GM12878 (cell line): ENCODE measurements around the gene MMP3. TPM values are rescaled to one million over a fixed set of nuclear protein-coding genes. Genes with fewer than 3 reads are reported as not detected.

Source experiments
- ATAC-seq: fragments of 200-7000 bp; cut with Tn5 transposase; 3 replicates; pipeline ENCODE4 v1.9.1; 2020; ENCODE audit warnings: mild to moderate bottlenecking, moderate library complexity
- BruUV-seq: library from RNA; stranded (reverse); fragments of 400-500 nt; replicated peaks from 2 replicates; lab custom pipeline; 2021; lab: Mats Ljungman, UMichigan
- CTCF ChIA-PET: fragments of 300-600 bp; sonication (Branson Sonifier 250); formaldehyde crosslinking; extraction: SDS; loops from one replicate; lab custom pipeline; 2021; ENCODE audit warnings: inconsistent platforms; lab: Yijun Ruan, JAX
- POLR2A ChIA-PET: fragments of 350-600 bp; formaldehyde crosslinking; extraction: SDS; loops from one replicate; lab custom pipeline; 2021; ENCODE audit warnings: inconsistent platforms; lab: Charles Lee
- RAD21 ChIA-PET: fragments of 300-600 bp; sonication (Branson Sonifier 250); formaldehyde crosslinking; loops from one replicate; lab custom pipeline; 2023; ENCODE audit warnings: antibody characterized with exemption; ENCODE audit not compliant: unreplicated experiment; lab: Charles Lee
- SMC1A ChIA-PET: fragments of 300-600 bp; sonication (Branson Sonifier 250); formaldehyde crosslinking; loops from one replicate; lab custom pipeline; 2023; ENCODE audit not compliant: unreplicated experiment, uncharacterized antibody; lab: Charles Lee
- DNase-seq: peaks from one replicate; pipeline ENCODE4 v3.0.0-alpha.2; 2011; ENCODE audit warnings: low read depth, low spot score
- FAIRE-seq: peaks from 3 replicates; lab custom pipeline; 2011; peaks lifted over from hg19 to GRCh38; lab: Jason Lieb, UNC
- H2AFZ ChIP-seq: 2 replicates; pipeline ENCODE4 v1.6.0; 2011; ENCODE audit warnings: low read depth, low read length, control low read depth; ENCODE audit not compliant: control insufficient read depth
- H3K27ac ChIP-seq: 2 replicates; pipeline ENCODE4 v1.5.1; 2011; ENCODE audit warnings: control low read depth; ENCODE audit not compliant: control insufficient read depth, insufficient read depth
- H3K27me3 ChIP-seq, 2 experiments: replicated peaks in 1 of 2; 2 replicates each; pipeline versions ENCODE4 v1.6.0 to v1.6.1; 2011; ENCODE audit warnings: low read length in 1 of 2; ENCODE audit not compliant: control insufficient read depth in 2 of 2, insufficient read depth in 2 of 2
- H3K36me3 ChIP-seq, 2 experiments: 2 replicates each; pipeline ENCODE4 v1.5.1; 2011; ENCODE audit warnings: low read length in 1 of 2; ENCODE audit not compliant: control insufficient read depth in 2 of 2, insufficient read depth in 2 of 2
- H3K4me1 ChIP-seq: 2 replicates; pipeline ENCODE4 v1.6.1; 2011; ENCODE audit warnings: mild to moderate bottlenecking, low read length, moderate library complexity, mixed read lengths; ENCODE audit not compliant: control insufficient read depth, insufficient read depth
- H3K4me2 ChIP-seq: 2 replicates; pipeline ENCODE4 v1.6.0; 2011; ENCODE audit warnings: control low read depth; ENCODE audit not compliant: control insufficient read depth, insufficient read depth
- H3K4me3 ChIP-seq: fragments of 200-600 bp; sonication (generic); 2 replicates; pipeline ENCODE4 v1.5.1; 2016
- H3K79me2 ChIP-seq: 2 replicates; pipeline ENCODE4 v1.6.0; 2011; ENCODE audit warnings: low read length; ENCODE audit not compliant: control insufficient read depth, insufficient read depth
- H3K9ac ChIP-seq: 2 replicates; pipeline ENCODE4 v1.8.0; 2011; ENCODE audit warnings: low read length, control low read depth, mixed read lengths; ENCODE audit not compliant: control insufficient read depth, insufficient read depth
- H3K9me3 ChIP-seq: replicated peaks from 3 replicates; pipeline ENCODE4 v1.5.1; 2011; ENCODE audit warnings: mild to moderate bottlenecking, low read length; ENCODE audit not compliant: control insufficient read depth, insufficient read depth
- H4K20me1 ChIP-seq: 2 replicates; pipeline ENCODE4 v1.6.0; 2011; ENCODE audit not compliant: control insufficient read depth, insufficient read depth
- BACH1 ChIP-seq: fragments of 450-650 bp; IDR thresholded peaks from 2 replicates; pipeline ENCODE4 v1.6.1; 2017; ENCODE audit warnings: mild to moderate bottlenecking, borderline replicate concordance
- CBFB ChIP-seq: IDR thresholded peaks from 2 replicates; pipeline ENCODE4 v1.6.1; 2016; ENCODE audit warnings: antibody characterized with exemption, low read depth
- CHD1 ChIP-seq: IDR thresholded peaks from 2 replicates; pipeline ENCODE4 v1.6.1; 2012; ENCODE audit warnings: low read depth, low read length, improper control_type of control experiment
- NBN ChIP-seq: fragments of 450-650 bp; IDR thresholded peaks from 2 replicates; pipeline ENCODE4 v1.6.1; 2016
- RAD21 ChIP-seq: IDR thresholded peaks from 2 replicates; pipeline ENCODE4 v1.6.1; 2011; ENCODE audit warnings: mild to moderate bottlenecking, low read depth, low read length, moderate library complexity; ENCODE audit not compliant: insufficient read depth
- RAD51 ChIP-seq: fragments of 450-650 bp; IDR thresholded peaks from 2 replicates; pipeline ENCODE4 v1.6.1; 2016; ENCODE audit warnings: moderate library complexity, mild to moderate bottlenecking, inconsistent platforms
- RFX5 ChIP-seq: IDR thresholded peaks from 2 replicates; pipeline ENCODE4 v1.6.1; 2011; ENCODE audit warnings: low read depth, low read length, improper control_type of control experiment
- SMC3 ChIP-seq: IDR thresholded peaks from 2 replicates; pipeline ENCODE4 v1.6.1; 2011; ENCODE audit warnings: low read length, improper control_type of control experiment, borderline replicate concordance
- TCF12 ChIP-seq: IDR thresholded peaks from 2 replicates; pipeline ENCODE4 v1.6.1; 2011; ENCODE audit warnings: low read depth, mild to moderate bottlenecking, low read length
- WGBS: methylation state at CpG from one replicate; pipeline ENCODE4 v1.1.6; 2016; ENCODE audit warnings: low lambda C conversion rate; ENCODE audit not compliant: insufficient replicate concordance, insufficient coverage; ENCODE audit errors: missing lambda C conversion rate; 5-methylcytosine and 5-hydroxymethylcytosine counted together
- in situ Hi-C: fragments of 300-500 bp; cut with MboI; formaldehyde crosslinking; loops from 9 replicates; pipeline ENCODE4 v1.14.3; 2018; ENCODE audit warnings: mixed read lengths
- intact Hi-C: fragments of 100-400 bp; cut with micrococcal nuclease; formaldehyde crosslinking; loops from one replicate; pipeline ENCODE4 v1.14.2; 2022; ENCODE audit not compliant: unreplicated experiment
- polyA plus RNA-seq, 11 experiments: library from polyadenylated mRNA; depleted of rRNA in 4 of 11; unstranded in 6 of 11; stranded (reverse) in 5 of 11; fragments of >200 nt; fragmentation: Nextera tagmentation in 4 of 11; fragmentation: Illumina TruSeq in 1 of 11; extraction: Ambion mirVana in 4 of 11; extraction: Trizol in 1 of 11; gene quantifications; 1 replicate in 1 of 11; 2 replicates in 10 of 11; pipeline versions ENCODE4 v1.2.1 to v1.2.3, GENCODE V29; 2011 to 2016; ENCODE audit warnings: inconsistent platforms in 2 of 11, missing spikeins in 2 of 11, low read depth in 1 of 11
- total RNA-seq, 4 experiments: library from RNA; depleted of rRNA in 3 of 4; stranded (reverse); fragments of >200 nt in 3 of 4; fragmentation: Illumina TruSeq in 1 of 4; extraction: Trizol in 1 of 4; gene quantifications; 2 replicates each; pipeline versions ENCODE4 v1.2.1 to v1.2.3, GENCODE V29; 2013 to 2021
- TF ChIP-seq, protein P1 (sequence below): IDR thresholded peaks from 2 replicates; pipeline ENCODE4 v1.6.1; 2011; ENCODE audit warnings: borderline replicate concordance, low read depth, mild to moderate bottlenecking, moderate library complexity, mixed read lengths, low read length; ENCODE audit not compliant: insufficient read depth; ENCODE audit errors: extremely low read length
- TF ChIP-seq, protein P2 (sequence below), 3 experiments: IDR thresholded peaks in 2 of 3; conservative IDR thresholded peaks in 1 of 3; 2 replicates each; pipeline ENCODE4 v1.5.1; 2011; ENCODE audit warnings: low read depth in 3 of 3, low read length in 3 of 3, mild to moderate bottlenecking in 3 of 3, control low read depth in 2 of 3, moderate library complexity in 2 of 3, inconsistent platforms in 1 of 3, mixed read lengths in 1 of 3; ENCODE audit not compliant: control insufficient read depth in 2 of 3, insufficient read depth in 1 of 3; ENCODE audit errors: extremely low read depth in 1 of 3

The MMP3 gene
- total and polyA plus RNA-seq, 10 of the 15 experiments (the other 5 are each of a cell fraction or from before 2014, with no cell fraction given): 0.02 to 1.2 TPM; not detected in 8

DNA sequence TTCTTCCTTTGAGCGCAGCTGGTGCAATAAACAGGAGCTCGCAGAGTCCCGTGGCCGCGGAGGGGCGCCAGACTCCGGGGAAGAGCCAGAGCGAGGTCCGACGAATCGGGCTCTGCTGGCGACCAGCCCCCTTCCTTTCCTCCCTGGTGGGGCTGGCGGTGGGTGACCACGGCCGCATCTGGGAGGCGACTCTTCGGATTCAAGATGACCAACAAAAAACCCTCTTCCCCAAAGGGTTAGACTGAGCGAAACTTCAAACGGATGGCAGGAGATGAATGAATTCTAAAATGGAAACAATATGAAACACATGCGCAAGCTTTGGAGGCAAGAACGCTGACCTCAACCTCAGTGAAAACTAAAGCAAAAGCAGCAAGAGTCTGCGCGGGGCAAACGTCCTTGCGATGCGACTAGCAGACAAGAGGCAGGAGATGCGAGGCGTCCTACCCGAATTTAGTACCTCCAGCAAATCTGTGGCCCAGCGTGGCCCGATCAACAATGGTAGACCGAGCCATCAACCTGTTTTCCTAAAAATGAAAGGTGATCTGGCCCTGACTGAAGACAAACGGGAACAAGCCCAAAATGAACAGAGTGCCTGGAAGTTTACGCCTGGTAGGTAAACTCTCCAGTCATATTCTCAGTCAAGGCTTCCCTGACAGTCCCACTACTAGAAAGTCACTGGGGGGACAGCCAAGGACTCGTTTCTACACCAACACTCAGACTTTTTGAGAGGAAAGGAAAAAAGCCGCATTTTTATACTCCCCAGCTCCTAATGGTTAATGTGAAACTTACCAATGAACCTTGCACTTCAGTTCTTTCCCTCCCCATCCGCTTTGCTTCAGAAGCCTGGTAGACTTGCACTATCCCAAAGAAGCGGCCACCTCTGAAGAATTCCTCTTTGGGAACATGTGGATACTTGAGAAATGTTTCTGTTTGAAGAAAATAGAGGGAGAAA is 11.6 kb downstream of the MMP3 start:
- no TSS peak for BruUV-seq
- H2AFZ ChIP-seq: no peak overlapping the region
- in situ Hi-C loops (no loop called here), intact Hi-C loops (loop anchor here (1.0 kb wide), 1 partner anchor 110 kb away; no protein-coding TSS in a partner anchor)
- peaks cover 0 to 9% of the 10 kb centered on the region in 2 experiments; a peak in 2 of 4 replicates for H3K27me3 ChIP-seq
- H3K9me3 ChIP-seq: no peaks in the 10 kb centered on the region
- H3K27ac ChIP-seq: no peak overlapping the region
- no peak overlapping the region for H3K4me3 ChIP-seq
- no peak overlapping the region for H3K9ac ChIP-seq
- SMC1A ChIA-PET: interaction anchor here (0.6 to 3.8 kb wide), 13 partner anchors 9 to 225 kb away, joined by 3 to 28 read pairs (median 4); no protein-coding TSS in a partner anchor
- H4K20me1 ChIP-seq: no peaks in the 10 kb centered on the region
- no peak overlapping the region for H3K4me2 ChIP-seq
- CTCF ChIA-PET: interaction anchor here (0.6 to 6.0 kb wide), 26 partner anchors 12 to 272 kb away, joined by 3 to 53 read pairs (median 4); partner anchors contain the start of gene MMP3
- POLR2A ChIA-PET: no interaction called here
- H3K79me2 ChIP-seq: no peaks in the 10 kb centered on the region
- no peaks in the 10 kb centered on the region for H3K36me3 ChIP-seq
- FAIRE-seq (no peak), DNase-seq (no peak), ATAC-seq (peak; percentile 80)
- RAD21 ChIA-PET: interaction anchor here (0.6 to 2.4 kb wide), 15 partner anchors 39 to 286 kb away, joined by 3 to 20 read pairs (median 4); no protein-coding TSS in a partner anchor
- 44% methylated on average over 37 of the region's 38 CpGs for WGBS
- no peak for TF ChIP-seq CHD1
- 0 out of 2 replicates have a peak, but pooled peaks have one; percentile 41 for TF ChIP-seq NBN
- TF ChIP-seq RAD51: no peak
- TF ChIP-seq, protein P1, sequence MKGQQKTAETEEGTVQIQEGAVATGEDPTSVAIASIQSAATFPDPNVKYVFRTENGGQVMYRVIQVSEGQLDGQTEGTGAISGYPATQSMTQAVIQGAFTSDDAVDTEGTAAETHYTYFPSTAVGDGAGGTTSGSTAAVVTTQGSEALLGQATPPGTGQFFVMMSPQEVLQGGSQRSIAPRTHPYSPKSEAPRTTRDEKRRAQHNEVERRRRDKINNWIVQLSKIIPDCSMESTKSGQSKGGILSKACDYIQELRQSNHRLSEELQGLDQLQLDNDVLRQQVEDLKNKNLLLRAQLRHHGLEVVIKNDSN: no peak
- TF ChIP-seq TCF12: 0 out of 2 replicates have a peak, but pooled peaks have one; percentile 17
- no peak for TF ChIP-seq CBFB
- TF ChIP-seq, protein P2, sequence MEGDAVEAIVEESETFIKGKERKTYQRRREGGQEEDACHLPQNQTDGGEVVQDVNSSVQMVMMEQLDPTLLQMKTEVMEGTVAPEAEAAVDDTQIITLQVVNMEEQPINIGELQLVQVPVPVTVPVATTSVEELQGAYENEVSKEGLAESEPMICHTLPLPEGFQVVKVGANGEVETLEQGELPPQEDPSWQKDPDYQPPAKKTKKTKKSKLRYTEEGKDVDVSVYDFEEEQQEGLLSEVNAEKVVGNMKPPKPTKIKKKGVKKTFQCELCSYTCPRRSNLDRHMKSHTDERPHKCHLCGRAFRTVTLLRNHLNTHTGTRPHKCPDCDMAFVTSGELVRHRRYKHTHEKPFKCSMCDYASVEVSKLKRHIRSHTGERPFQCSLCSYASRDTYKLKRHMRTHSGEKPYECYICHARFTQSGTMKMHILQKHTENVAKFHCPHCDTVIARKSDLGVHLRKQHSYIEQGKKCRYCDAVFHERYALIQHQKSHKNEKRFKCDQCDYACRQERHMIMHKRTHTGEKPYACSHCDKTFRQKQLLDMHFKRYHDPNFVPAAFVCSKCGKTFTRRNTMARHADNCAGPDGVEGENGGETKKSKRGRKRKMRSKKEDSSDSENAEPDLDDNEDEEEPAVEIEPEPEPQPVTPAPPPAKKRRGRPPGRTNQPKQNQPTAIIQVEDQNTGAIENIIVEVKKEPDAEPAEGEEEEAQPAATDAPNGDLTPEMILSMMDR (IDR thresholded peaks at IDR 0.05 in 2 of 3, conservative IDR thresholded peaks at IDR 0.05 in 1 of 3; ENCODE audit: control insufficient read depth in 2 of 3, extremely low read depth in 1 of 3, insufficient read depth in 1 of 3, low read depth in 3 of 3, low read length in 3 of 3): peak; percentile 31 to 60 (median 53); a peak in 5 of 6 replicates
- TF ChIP-seq RAD21: peak; percentile 41; the same call in 1 of the 2 replicates
- TF ChIP-seq SMC3: peak; percentile 42; the same call in 1 of the 2 replicates
- no peak for TF ChIP-seq RFX5
- no peak for TF ChIP-seq BACH1
- H3K4me1 ChIP-seq: no peaks in the 10 kb centered on the region
